ENCODE results near the gene ACIN1. TPM values are rescaled to one million over a fixed set of nuclear protein-coding genes. Genes with fewer than 3 reads are reported as not detected.

Gene ACIN1
- total RNA-seq, 1 donor from 2014 or later: 137 TPM

DNA sequence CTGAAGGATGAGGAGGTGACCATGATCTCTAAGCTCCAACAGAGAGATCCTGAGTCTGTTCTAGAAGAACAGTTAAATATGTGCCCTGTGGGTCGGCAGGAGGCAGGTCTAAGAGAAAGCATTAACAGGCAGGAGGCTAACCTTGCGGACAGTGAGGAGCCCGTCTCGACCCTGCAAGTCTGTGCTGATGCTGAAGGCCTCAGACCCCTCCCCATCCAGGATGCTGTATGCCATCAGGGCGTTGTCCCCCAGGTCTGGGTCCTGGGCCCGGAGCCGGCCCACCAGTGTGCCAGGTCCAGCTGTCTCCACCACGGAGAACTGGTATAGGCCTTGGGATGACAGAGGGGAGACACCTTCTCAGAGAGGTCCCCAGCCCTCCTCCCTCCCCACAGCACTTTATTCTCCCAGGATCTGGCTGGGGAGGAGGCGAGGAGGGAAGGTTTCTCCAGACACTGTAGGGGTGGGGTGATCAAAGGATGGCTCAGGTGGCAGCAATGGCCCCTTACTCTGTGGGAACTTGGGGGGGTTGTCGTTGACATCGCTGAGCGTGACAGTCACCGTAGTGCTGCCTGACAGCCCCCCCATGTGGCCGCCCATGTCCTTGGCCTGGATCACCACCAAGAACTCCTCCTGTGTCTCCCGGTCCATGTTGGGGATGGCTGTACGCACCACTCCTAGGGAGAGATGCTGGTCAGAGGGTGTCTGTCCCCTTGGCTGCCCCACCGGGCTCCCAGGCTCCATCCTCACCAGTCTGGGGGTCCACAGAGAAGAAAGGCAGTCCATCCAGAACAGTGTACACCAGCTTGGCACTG, 40.7 kb downstream of the ACIN1 start:
- H3K4me1 Mint-ChIP-seq (ENCODE audit: low read depth): peaks cover 21% of the 10 kb centered on the region
- TF ChIP-seq, protein P1, sequence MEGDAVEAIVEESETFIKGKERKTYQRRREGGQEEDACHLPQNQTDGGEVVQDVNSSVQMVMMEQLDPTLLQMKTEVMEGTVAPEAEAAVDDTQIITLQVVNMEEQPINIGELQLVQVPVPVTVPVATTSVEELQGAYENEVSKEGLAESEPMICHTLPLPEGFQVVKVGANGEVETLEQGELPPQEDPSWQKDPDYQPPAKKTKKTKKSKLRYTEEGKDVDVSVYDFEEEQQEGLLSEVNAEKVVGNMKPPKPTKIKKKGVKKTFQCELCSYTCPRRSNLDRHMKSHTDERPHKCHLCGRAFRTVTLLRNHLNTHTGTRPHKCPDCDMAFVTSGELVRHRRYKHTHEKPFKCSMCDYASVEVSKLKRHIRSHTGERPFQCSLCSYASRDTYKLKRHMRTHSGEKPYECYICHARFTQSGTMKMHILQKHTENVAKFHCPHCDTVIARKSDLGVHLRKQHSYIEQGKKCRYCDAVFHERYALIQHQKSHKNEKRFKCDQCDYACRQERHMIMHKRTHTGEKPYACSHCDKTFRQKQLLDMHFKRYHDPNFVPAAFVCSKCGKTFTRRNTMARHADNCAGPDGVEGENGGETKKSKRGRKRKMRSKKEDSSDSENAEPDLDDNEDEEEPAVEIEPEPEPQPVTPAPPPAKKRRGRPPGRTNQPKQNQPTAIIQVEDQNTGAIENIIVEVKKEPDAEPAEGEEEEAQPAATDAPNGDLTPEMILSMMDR (IDR thresholded peaks at IDR 0.05): peak; percentile 61
- H3K36me3 Mint-ChIP-seq (ENCODE audit: low read depth): peaks cover 3% of the 10 kb centered on the region
- H3K27me3 Mint-ChIP-seq (ENCODE audit: low read depth): no peaks in the 10 kb centered on the region
- H3K27ac Mint-ChIP-seq (ENCODE audit: unreplicated experiment): no peak overlapping the region
- DNase-seq (ENCODE audit: low spot score): no peak
- no peak overlapping the region for H3K4me3 Mint-ChIP-seq (ENCODE audit: unreplicated experiment)
- no peaks in the 10 kb centered on the region for H3K9me3 Mint-ChIP-seq (ENCODE audit: low read depth)

DNA sequence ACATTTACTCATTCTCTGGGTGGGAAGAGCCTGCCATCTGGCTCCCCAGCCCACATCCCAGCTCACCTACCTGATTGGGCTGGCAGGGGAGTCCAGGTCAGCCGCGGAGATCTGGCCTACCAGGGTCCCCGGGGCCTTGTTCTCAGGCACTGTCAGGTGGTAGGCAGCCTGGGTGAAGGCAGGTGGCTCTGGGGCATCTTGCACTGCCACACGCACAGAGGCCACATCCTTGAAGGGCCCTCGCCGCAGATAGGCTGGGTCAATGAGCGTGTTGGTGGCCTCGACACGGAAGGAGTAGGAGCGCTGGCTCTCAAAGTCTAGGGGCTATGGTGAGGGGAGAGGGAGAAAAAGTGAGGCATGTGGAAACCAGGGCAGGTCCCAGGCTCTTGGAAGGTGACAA, 41.5 kb downstream of the ACIN1 start:
- Mint-ChIP-seq H3K9me3 (ENCODE audit: low read depth) (no peaks in the 10 kb centered on the region), H3K27me3 (ENCODE audit: low read depth) (no peaks in the 10 kb centered on the region), H3K36me3 (ENCODE audit: low read depth) (no peaks in the 10 kb centered on the region), H3K4me1 (ENCODE audit: low read depth) (peaks cover 20% of the 10 kb centered on the region), H3K4me3 (ENCODE audit: unreplicated experiment) (no peak overlapping the region), H3K27ac (ENCODE audit: unreplicated experiment) (no peak overlapping the region)
- DNase-seq (ENCODE audit: low spot score): no peak
- TF ChIP-seq, protein P1 (IDR thresholded peaks at IDR 0.05): no peak

DNA sequence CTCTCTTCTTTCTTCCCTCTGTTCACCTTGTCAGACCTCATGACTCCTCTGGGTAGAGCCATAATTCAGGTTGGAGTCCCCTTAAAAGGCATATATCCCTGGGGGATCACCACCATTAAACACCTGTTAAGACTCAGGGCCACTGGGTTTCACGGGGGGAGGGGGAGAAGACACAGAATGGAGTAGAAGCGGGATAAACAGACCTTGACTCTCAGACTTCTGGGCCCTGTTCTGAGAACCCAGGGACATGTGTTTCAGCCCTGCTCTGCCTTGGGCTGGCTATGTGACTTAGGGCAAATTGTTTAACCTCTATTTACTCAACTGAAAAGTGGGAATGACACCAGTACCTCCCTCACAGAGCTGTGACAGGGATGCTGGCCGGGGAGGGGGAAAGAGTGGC, 42.3 kb downstream of the ACIN1 start:
- Mint-ChIP-seq H3K36me3 (ENCODE audit: low read depth) (no peaks in the 10 kb centered on the region), H3K27me3 (ENCODE audit: low read depth) (no peaks in the 10 kb centered on the region), H3K9me3 (ENCODE audit: low read depth) (no peaks in the 10 kb centered on the region), H3K4me1 (ENCODE audit: low read depth) (peaks cover 14% of the 10 kb centered on the region), H3K4me3 (ENCODE audit: unreplicated experiment) (no peak overlapping the region), H3K27ac (ENCODE audit: unreplicated experiment) (no peak overlapping the region)
- no peak for DNase-seq (ENCODE audit: low spot score)
- TF ChIP-seq, protein P1 (IDR thresholded peaks at IDR 0.05): no peak

DNA sequence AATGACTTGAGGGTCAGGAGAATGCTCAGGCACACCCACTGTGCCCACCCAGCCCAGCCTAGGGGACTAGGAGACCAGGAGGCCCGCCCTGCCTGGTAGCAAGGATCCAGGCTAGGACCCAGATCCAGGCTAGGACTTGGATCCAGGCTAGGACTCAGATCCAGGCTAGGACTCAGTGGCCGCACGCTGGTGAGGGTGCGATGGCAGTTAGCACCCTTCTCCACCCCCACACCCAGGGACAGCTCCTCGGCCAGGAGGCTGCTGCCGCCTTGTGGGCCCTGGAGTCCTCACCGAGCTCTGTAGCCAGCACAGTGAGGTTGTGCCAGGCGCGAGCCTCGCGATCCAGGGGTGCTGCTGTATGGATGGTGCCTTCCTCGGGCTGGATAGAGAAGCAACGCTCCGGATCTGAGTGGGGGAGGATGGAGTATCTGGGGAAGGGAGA, 42.7 kb downstream of the ACIN1 start:
- TF ChIP-seq, protein P1 (IDR thresholded peaks at IDR 0.05): no peak
- H3K4me3 Mint-ChIP-seq (ENCODE audit: unreplicated experiment): no peak overlapping the region
- no peaks in the 10 kb centered on the region for H3K27me3 Mint-ChIP-seq (ENCODE audit: low read depth)
- no peak for DNase-seq (ENCODE audit: low spot score)
- H3K4me1 Mint-ChIP-seq (ENCODE audit: low read depth): peaks cover 18% of the 10 kb centered on the region
- peaks cover 2% of the 10 kb centered on the region for H3K36me3 Mint-ChIP-seq (ENCODE audit: low read depth)
- no peak overlapping the region for H3K27ac Mint-ChIP-seq (ENCODE audit: unreplicated experiment)
- H3K9me3 Mint-ChIP-seq (ENCODE audit: low read depth): no peaks in the 10 kb centered on the region

DNA sequence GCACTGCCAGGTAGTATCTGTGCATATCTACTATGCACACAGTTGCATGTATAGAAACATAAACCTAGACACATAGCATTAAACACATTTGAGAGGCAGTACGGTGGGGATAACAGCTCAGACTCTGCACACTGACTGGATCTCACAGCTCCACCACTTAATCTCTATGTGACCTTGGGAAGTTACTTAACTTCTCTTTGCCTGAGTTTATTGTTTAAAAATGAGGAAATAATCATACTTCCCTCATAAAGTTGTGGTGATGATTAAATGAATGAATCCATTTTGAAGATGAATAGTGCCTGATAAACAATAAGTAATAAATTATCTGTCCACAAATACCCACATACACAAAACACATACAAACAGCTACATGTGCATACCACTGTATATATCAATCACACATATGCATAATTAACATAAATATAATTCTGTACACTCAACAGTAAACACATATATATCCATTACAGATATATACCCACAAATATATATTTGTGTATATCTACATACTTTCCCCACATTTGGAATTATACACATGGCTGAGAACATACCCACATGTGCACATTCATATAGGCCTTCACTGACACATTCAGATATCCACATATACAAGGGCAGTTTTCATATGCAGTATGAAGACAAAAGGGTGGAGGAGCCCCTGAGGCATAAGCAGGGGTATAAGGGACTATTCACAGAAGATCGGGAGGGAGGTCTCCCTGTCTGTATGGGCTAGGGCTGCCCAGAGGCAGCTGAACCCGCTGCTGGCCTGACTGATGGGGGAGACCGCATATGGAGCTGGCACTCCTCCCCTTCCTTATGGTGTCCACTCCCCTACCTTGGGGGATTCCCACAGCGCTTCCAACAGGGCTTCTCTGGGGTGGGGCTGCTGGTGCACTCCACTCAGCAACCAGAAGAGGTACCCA, 43.5 kb downstream of the ACIN1 start:
- peaks cover 14% of the 10 kb centered on the region for H3K4me1 Mint-ChIP-seq (ENCODE audit: low read depth)

More for the DNA sequence above, 43.5 kb downstream of the ACIN1 start:
- H3K27me3 Mint-ChIP-seq (ENCODE audit: low read depth): no peaks in the 10 kb centered on the region
- TF ChIP-seq, protein P1 (IDR thresholded peaks at IDR 0.05): no peak
- no peak overlapping the region for H3K27ac Mint-ChIP-seq (ENCODE audit: unreplicated experiment)
- no peak for DNase-seq (ENCODE audit: low spot score)
- peaks cover 2% of the 10 kb centered on the region for H3K36me3 Mint-ChIP-seq (ENCODE audit: low read depth)
- H3K9me3 Mint-ChIP-seq (ENCODE audit: low read depth): no peaks in the 10 kb centered on the region
- H3K4me3 Mint-ChIP-seq (ENCODE audit: unreplicated experiment): no peak overlapping the region
